HG03469 (cell line): Measurements from ENCODE around the gene C17orf113.

Experiments
- ATAC-seq: cut with Tn5 transposase; IDR thresholded peaks from one replicate; pipeline ENCODE4 v1.9.1; 2021; ENCODE audit warnings: mild to moderate bottlenecking, moderate library complexity, moderate number of reproducible peaks; ENCODE audit not compliant: unreplicated experiment

C17orf113 gene

GRCh38 chr17:42072323-42073187 is 22.2 kb upstream of the C17orf113 start:
- no peak for ATAC-seq

GRCh38 chr17:42071810-42072209 is 21.4 kb upstream of the C17orf113 start:
- no peak for ATAC-seq

- no peak for ATAC-seq
These were observed 18.6 kb upstream of the C17orf113 start for GRCh38 chr17:42068979-42069378.

GRCh38 chr17:42067371-42068091 is 17.1 kb upstream of the C17orf113 start:
- ATAC-seq = no peak

GRCh38 chr17:42065201-42065600 is 14.8 kb upstream of the C17orf113 start:
- no peak for ATAC-seq

- ATAC-seq = no peak
These were observed 12.3 kb upstream of the C17orf113 start for GRCh38 chr17:42062681-42063080.

- ATAC-seq = no peak
These were observed 11.5 kb upstream of the C17orf113 start for GRCh38 chr17:42061646-42062487.

- no peak for ATAC-seq
These were observed 9.8 kb upstream of the C17orf113 start for GRCh38 chr17:42060231-42060630.

- no peak for ATAC-seq
These were observed 9.4 kb upstream of the C17orf113 start for GRCh38 chr17:42059815-42060214.

- no peak for ATAC-seq
These were observed 7.7 kb upstream of the C17orf113 start for GRCh38 chr17:42058063-42058462.

- ATAC-seq = no peak
These were observed 6.2 kb upstream of the C17orf113 start for GRCh38 chr17:42056635-42057034.

- ATAC-seq = no peak
These were observed 5.1 kb upstream of the C17orf113 start for GRCh38 chr17:42055496-42055895.

- ATAC-seq = no peak
These were observed 4.6 kb upstream of the C17orf113 start for GRCh38 chr17:42055027-42055426.

GRCh38 chr17:42053731-42054500 is 3.5 kb upstream of the C17orf113 start:
- ATAC-seq = no peak

- ATAC-seq = no peak
These were observed 2.0 kb upstream of the C17orf113 start for GRCh38 chr17:42052346-42052877.

- ATAC-seq = no peak
These were observed 1.2 kb upstream of the C17orf113 start for GRCh38 chr17:42051645-42052044.

GRCh38 chr17:42051013-42051400 is 606 bp upstream of the C17orf113 start:
- no peak for ATAC-seq

- ATAC-seq = no peak
These were observed 488 bp downstream of the C17orf113 start for GRCh38 chr17:42049834-42050392.

- no peak for ATAC-seq
These were observed 3.1 kb downstream of the C17orf113 start for GRCh38 chr17:42047343-42047742.

- no peak for ATAC-seq
These were observed 4.7 kb downstream of the C17orf113 start for GRCh38 chr17:42045719-42046118.
